GM18907 (cell line): ENCODE measurements around the gene CAMK1D.

ENCODE experiments used
- ATAC-seq: cut with Tn5 transposase; IDR thresholded peaks from one replicate; pipeline ENCODE4 v1.9.1; 2021; ENCODE audit warnings: mild to moderate bottlenecking, moderate library complexity; ENCODE audit not compliant: unreplicated experiment

CAMK1D gene

DNA sequence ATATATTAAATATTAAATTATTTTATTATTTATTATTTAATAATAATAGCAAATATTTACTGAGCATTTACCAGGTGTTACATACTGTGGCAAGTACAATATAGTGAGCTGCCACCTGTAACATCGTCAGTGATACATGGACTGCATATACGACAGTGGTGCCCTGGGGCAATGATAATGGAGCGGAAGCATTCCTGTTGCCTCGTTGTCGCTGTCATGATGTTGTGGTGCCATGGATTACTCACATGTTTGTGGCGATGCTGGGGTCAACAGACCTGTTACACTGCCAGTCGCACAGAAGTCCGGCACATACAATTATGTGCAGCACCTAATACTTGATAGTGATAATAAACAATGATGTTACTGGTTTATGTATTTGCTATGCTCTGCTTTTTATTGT, 20.6 kb downstream of the CAMK1D start:
- no peak for ATAC-seq

DNA sequence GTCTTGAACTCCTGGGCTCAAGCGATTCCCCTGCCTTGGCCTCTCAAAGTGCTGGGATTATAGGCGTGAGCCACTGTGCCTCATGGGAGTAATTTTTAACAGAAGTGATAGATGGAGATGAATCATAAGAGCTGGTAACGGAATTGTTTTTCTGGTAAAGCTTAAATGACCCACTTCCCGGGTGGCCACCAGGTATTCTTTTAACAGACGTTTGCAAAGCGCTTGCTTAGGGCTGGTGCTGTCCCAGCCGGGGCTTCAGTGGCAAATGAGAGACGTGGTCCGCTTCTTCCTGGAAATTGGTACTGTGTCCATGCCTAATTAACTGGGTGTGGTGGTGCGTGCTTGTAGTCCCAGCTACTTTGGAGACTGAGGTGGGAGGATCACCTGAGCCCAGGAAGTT, 23.5 kb downstream of the CAMK1D start:
- ATAC-seq = no peak

DNA sequence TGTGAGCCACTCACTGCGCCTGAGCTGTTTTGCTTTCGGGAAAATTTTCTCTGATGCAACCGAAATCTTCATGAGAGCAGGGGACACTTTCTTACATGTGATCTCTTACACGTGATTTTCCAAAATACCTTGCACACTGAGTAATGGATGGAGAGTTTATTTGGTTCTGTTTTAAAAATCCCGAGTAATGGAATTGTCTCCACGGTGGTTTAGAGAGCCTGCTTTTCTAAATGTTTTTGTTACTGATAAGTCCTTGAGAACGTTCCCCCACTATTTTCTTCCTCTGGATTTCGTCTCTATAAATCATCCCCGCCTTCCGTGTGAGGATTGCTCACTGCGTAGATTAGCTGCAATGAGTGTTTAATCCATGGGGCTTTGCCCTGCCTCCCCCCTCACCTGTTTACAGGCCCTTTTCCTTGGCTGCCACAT, 25.7 kb downstream of the CAMK1D start:
- no peak for ATAC-seq

DNA sequence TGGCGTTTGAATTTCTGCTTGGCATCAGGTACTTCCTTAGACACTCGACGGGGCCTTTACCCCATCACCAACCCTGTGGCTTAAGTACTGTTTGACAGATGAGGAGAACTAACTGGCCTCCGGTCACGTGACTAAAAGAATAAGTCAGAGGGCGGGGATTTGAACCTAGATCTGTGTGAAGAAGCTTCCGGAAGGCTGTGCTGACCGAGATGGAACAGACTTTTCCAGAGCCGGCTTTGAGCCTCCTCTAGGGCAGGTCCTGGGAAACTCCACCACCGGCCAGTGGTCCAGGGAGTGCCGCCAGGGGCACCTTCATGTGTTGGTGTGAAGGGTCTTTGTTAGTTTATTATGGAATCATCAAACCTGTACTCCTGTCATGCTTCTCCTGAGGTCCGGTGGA, 26.9 kb downstream of the CAMK1D start:
- no peak for ATAC-seq

DNA sequence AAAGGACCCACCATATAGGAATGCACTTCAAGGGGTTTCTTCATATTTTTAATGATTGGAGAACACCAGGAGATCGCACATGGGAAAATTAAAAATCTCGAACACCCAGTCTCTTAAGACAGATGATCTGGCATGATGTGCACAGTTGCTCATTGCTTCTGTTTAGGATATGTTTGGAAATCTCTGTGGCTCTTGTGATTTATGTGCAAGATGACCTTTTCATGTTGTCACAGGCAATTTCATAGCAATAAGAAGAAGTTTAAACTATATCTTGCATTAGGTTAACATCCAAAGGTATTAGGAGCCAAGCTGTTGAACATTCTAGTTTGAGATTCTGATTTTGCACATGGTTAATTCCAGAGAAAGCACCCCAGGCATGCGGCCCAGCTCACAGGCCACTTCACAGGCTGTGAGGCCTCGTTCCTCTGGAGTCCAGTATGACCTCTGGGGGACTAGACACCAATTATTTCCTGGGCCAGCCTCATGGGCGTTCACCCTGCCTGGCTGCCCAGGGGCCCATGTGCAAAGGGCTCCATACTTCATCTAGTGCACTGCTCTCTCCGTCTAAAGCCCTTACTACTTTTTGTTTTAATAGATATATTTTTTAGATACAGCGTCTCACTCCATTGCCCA, 28.4 kb downstream of the CAMK1D start:
- ATAC-seq = no peak

DNA sequence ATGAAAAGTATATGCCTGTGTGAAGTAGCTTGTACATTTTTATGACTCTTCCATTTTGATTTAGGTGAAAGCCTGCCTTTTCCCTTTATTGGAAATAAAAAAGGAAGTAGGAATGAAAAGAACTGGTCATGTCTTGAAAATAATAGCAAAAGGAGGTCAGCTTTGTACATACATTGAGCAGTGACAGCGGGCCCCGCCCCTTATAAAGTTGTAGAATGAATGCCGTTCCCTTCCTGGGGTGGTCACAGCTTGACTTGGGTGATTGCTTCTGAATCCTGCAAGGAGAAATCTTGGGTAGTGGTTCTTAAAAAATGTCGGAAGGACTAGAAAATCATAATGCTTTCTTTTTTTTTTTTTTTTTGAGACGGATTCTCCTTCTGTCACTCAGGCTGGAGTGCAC, 31.7 kb downstream of the CAMK1D start:
- no peak for ATAC-seq

DNA sequence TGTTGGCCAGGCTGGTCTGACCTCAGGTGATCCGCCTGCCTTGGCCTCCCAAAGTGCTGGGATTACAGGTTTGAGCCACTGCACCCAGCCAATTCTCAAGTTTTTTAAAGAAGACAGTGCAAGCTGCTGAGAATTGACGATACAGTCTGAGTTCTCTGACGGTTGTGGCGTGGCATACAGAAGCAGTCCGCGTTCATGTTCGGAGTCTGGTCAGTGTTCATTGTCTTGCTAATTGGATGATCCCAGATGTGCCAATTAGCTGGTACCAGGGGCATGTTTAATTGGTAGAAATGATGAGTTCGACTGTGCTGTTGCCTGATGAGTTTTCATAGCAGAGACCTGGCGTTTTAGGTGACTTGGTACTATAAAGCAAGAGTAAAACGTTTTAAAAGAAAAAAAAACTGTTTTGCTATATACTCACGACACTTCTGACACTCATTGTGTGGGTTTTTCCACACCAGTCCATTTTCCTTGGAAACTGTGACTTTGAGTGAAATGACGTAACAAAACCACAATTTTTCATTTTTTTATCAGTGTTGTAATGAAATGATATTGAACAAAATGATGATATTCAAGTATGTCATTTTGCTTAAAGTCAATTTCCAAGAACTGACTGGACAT, 32.3 kb downstream of the CAMK1D start:
- ATAC-seq = no peak

DNA sequence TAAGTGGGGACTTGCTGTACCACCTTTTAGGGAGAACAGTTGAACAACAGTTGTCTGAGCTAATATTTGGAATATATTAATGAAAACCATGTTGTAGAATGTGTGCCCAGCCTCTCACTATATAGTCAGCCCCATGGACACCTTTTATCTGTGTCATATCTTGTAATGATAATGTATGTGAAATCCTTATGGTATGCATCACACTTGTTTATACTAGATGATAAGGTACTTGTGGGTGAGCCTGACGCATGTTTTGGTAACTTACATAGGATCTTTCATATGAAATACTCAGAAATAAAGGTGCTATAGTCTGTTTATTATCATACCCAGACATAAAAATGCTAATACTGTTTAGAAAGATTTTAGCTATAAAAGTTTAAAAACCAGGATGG, 32.8 kb downstream of the CAMK1D start:
- ATAC-seq = no peak

DNA sequence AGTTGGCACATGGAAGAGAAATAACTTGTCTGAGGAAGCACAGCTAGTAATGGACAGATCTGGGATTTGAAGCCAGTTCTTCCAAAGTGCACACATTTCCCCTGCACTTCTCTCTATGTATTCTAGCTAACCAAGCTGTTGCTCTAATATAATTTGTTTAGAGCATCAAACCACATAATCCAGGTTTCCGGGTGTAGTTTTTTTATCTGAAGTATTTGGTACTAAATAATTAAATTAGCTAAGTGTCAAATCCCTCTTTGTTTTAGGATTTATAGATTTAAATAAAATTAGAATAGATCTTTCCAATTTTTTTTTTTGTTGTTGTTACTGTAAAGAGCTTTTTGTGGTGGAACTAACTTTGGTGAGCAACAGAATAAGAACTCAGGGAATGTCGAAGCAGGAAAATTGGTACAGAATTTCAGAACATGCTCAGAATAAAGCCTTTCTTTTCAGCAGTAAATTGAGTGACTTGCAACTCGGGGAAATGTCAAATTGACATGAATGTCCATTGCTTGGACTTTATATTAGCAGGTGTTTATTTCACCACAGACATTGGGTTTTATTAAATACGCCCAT, 33.7 kb downstream of the CAMK1D start:
- no peak for ATAC-seq

DNA sequence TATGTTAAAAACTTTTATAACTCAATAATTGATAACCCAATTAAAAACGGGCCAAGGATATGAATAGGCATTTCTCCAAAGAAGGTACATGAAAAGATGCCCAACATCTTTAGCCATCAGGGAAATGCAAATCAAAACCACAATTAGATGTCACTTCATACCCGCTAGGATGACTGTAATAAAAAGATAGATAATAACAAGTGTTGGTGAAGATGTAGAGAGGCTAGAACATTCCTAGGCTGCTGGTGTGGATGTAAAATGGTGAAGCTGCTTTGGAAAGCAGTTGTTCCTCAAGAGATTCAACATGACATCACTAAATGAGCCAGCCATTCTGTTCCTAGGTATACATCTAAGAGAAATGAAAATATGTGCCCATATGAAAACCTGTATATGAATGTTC, 35.6 kb downstream of the CAMK1D start:
- no peak for ATAC-seq

DNA sequence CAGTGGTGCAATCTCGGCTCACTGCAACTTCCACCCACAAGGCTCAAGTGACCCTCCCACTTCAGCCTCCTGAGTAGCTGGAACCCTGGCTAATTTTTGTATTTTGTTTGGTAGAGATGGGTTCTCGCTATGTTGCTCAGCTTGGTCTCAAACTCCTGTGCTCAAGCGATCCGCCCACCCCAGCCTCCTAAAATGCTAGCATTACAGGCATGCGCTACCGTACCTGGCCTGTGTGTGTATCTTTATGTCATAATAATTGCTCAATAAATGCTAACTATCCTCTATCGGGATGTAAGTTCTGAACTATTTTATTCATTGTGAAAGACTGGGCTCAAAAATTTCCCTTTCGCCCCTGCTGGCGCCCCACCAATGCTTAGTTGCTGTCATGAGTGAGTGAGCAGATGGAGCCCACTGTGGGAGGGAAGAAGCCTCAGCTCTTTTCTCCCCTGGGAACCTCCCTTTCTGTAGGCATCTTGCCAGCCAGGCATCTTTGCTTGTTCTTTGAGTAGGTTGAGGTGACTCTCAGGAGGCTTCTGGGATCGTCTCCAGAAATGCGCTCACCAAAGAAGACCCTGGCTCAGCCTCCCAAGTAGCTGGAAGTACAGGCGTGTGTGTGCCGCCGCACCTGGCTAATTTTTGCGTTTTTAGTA, 38.3 kb downstream of the CAMK1D start:
- ATAC-seq = no peak

DNA sequence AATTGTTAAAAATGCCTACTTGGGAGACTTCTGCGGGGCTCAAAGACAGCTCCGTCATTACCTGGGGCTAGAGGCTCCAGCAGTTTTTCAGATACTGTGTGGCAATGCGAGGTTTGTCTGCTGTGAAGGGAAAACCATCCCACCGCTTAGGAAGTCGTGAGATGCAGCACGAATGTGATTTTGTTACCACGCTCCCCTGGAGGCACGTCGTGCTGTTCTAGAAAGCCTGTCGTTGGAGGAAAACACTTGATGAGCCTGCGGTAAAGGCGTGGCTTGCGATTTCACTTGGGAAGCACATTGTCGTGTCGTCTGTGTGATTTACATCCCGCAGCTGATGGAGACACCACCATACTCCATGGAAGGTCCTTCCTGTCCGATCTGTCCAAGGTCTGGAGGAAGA, 39.3 kb downstream of the CAMK1D start:
- ATAC-seq = no peak

DNA sequence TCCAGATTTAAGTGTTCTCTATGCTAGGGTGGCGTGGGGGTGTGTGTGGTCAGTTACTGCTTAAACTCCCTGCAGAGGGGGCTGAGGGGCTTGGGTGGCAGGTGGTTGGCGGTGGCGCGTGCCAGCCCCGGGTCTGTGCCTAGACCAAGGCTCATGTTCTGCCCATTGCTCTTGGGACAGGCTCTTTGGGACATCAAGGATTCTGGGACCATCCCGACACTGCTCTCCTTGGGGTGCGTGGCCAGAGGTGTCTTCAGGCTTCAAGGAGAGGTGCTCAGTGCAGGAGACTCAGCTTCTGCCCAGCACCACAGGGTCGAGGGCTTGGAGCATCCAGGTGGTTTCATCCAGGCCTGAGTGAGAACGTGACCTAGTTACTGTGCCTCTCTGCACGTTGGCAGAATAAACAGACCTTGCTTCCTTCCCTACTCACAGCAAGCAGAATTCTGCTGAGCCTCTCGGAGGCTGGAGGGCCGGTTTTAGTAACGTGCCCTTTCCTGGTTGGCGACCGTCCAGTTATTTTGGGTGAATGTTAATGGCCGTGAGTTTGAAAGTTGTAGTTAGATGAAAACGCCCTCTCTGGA, 39.9 kb downstream of the CAMK1D start:
- ATAC-seq = no peak

DNA sequence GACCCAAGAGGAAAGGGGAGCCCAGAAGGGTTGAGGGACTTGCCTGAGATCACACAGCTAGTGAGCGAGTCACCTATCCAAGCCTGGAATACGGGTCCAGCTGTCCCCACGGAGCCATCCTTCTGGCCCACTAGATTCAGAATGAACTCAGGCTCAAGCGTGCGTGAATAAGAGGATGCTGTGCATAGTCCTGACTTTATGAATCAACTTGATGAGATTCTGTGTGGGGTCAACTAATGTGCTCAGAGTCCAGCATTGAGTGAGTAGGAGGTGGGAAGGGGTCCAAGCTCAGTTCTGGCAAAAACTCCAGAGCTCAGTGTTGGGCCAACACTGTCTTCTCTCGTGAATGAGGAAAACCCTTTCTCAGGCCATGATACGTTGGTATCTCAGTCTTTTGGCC, 41.4 kb downstream of the CAMK1D start:
- no peak for ATAC-seq

DNA sequence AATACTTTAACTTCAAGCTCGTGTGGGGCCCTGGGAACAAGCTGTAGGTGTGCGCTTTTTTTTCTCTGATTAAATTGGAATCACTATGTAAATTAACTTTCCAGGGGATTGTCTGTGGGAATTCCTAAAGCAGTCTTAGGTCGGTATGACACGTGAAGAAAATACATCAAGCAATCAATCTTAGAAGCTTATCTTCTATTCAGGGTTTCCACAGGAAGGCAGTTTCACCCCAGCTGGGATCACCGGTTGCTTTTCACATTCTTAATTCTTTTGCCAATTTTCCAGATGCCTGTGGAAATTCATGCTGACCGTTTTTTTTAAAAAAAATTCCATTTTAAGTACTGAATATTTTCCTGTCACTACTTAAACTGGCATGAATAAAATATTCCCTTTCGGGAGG, 41.9 kb downstream of the CAMK1D start:
- no peak for ATAC-seq

DNA sequence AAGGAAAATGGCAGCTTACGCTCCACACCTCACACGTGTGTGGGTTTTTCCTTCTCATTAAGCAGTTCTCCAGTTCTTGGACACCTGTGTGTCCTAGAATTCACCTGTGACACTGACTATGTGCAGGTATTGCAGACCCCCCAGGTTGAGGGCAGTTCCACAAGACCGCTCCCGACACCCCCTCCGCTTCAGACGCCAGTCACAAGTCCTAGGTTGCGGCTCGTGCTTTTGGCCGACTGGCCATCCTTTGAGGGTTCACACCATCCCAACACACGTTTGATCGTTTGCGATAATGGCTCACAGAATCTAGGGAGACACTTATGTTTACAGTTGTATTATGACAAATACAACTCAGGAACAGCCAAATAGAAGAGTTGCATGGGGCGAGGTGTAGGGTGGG, 44.5 kb downstream of the CAMK1D start:
- no peak for ATAC-seq

DNA sequence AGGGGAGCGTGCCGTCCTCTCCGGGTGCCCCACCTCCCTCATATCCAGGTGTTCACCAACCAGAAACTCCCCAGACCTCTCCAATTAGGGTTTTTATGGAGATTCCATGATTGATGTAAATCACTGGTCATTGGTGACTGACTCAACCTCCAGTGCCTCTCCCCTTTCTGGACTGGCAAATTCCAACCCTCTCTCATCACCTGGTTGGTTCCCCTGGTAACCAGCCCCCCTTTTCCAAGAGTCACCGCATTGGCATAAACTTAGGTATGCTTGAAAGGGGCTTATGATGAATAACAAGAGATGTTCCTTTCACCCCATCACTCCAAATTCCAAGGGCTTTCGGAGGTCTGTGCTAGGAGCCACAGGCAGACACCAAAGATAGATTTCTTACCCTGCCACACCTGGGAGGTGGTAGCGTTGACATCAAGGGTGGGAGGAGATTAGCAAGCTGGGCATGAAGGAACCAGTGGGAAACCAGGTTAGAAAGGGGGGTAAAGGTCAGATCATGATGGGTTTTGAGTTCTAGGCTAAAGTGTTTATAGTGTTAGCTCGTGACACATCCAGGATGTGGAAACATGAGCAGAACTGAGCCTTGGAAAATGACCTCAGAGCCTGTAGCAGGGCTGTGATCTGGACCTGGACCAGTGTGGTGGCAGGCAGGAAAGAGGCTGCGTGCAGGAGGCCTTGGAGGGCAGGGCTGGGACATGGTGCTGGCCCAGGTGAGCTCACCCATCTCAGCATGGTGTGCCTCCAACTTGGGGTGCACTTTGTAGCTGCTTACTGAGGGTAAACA, 45.1 kb downstream of the CAMK1D start:
- no peak for ATAC-seq

DNA sequence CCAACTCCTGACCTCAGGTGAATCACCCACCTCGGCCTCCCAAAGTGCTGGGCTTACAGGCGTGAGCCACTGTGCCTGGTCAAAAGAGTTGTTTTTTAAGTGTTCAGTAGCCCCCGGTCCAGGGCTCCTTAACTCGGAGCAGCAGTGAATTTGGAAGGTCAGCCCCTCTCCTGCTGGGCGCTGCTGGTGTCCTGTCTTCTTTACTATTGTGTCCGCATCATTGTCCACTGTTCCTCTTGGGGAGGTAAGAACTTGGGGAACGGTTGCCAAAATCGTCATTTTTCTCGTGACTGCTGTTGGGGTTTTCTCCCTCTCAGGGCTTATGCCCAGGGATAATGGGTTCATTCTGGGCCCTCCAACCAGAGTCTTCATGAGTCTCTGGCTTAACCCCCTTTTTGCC, 46.7 kb downstream of the CAMK1D start:
- no peak for ATAC-seq

DNA sequence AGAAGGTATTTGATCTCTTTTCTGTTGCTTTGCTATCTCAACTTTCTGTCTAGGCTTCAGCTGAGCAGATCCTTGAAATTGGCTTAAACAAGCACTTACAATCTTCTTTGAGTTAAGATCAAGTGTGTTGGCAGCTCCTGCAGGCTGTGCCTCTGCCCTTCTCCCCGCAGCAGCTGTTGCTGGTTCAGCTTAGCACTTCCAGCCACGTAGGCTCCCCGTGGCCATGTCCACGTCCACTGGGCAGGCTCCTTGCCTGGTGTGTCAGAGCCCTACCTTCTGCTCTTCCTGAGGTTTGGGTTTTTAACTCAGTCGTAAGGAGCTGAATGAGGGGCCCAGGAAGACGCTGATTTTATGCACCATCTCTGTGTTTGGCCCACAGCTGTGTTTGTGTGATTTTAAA, 47.2 kb downstream of the CAMK1D start:
- no peak for ATAC-seq

DNA sequence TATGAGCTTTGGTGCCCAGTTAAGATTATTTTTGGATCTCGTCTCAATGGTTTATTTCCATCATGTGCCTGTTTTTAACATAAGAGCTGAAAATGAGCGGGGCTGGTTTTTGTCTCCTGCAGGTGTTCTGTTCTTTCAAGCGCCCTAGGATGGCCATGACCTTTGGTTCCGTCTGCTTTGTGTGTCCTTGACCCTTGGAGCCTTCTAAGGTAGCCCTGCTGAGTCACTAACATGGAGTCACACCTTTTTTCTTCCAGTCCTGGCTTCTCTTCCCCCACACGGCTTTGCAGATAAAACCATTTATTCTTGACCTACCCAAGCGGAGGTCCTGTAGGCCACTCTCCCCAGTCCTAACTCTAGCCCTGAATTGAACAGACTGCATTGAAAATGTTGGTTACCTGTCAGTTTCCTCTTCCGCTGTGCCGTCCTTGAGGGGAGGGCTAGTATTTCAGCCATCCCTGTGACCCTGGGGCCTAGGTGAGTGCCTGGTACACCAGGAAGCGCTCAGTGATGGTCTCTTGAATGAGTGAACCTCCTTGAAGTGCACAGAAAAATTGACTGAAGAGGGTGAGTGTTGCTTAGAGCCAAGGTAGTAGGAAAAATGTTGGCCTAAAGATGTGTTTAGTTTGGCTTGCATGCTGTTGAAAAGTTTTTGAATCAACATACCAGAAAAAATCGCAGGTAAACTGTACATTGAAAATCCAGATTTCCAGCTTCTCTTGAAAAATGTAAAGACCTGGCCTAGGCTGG, 48.0 kb downstream of the CAMK1D start:
- no peak for ATAC-seq
